Testis (tissue), 3 donors: ENCODE results near the gene GNG10. TPM values are rescaled to one million over a fixed set of nuclear protein-coding genes. Genes with fewer than 3 reads are reported as not detected.
"Not testable (repeated sequence)": the region's sequence is repeated elsewhere in the genome, so short reads cannot be mapped to it uniquely, and the experiment has no call there.

Experiments used
- DNase-seq: peaks from one replicate; pipeline ENCODE4 v3.0.0-alpha.2; 2019
- H3K27ac ChIP-seq, 2 donors: fragments of 200-600 bp; sonication (generic); one replicate each; pipeline ENCODE4 v1.5.1; 2019
- H3K27me3 ChIP-seq: fragments of 200-600 bp; sonication (generic); one replicate; pipeline ENCODE4 v1.5.1; 2019
- H3K36me3 ChIP-seq: fragments of 200-600 bp; sonication (generic); one replicate; pipeline ENCODE4 v1.5.1; 2017; ENCODE audit warnings: low read depth; ENCODE audit errors: missing control alignments
- H3K4me1 ChIP-seq: fragments of 200-600 bp; sonication (generic); one replicate; pipeline ENCODE4 v1.5.1; 2019
- H3K4me3 ChIP-seq, 2 donors: fragments of 200-600 bp; sonication (generic); one replicate each; pipeline ENCODE4 v1.5.1; 2017 to 2019
- H3K9me3 ChIP-seq: fragments of 200-600 bp; sonication (generic); one replicate; pipeline ENCODE4 v1.5.1; 2017
- POLR2A ChIP-seq: fragments of 450-650 bp; IDR thresholded peaks from one replicate; pipeline ENCODE4 v1.6.1; 2017; ENCODE audit warnings: antibody characterized with exemption, mild to moderate bottlenecking, moderate library complexity
- WGBS, 2 donors: methylation state at CpG; one replicate each; pipeline ENCODE4 v1.1.5; 2018; 5-methylcytosine and 5-hydroxymethylcytosine counted together
- intact Hi-C: fragments of 100-400 bp; cut with DNase I; formaldehyde crosslinking; loops from one replicate; pipeline ENCODE4 v1.15.1; 2023; ENCODE audit warnings: low total_unique reads
- polyA plus RNA-seq: library from polyadenylated mRNA; stranded (reverse); fragments of 350-450 nt; fragmentation: Illumina TruSeq; extraction: RNeasy Lipid Tissue Mini Kit (QIAGEN cat#74804); gene quantifications from one replicate; pipeline ENCODE4 v1.2.3, GENCODE V29; 2014; ENCODE audit warnings: low read depth, low replicate concordance; ENCODE audit not compliant: insufficient read depth
- total RNA-seq, 2 donors: library from RNA; depleted of rRNA; stranded (reverse); fragments of >200 nt; gene quantifications; one replicate each; pipeline ENCODE4 v1.2.3, GENCODE V29; 2016
- TF ChIP-seq, protein P1 (sequence below), 3 experiments: fragments of 450-650 bp in 2 of 3; fragments of 200-600 bp in 1 of 3; sonication (generic) in 1 of 3; IDR thresholded peaks; one replicate each; pipeline ENCODE4 v1.5.1; 2016 to 2019; ENCODE audit warnings: antibody characterized with exemption in 3 of 3, mild to moderate bottlenecking in 2 of 3, moderate library complexity in 1 of 3

Gene GNG10
- total and polyA plus RNA-seq, 3 donors from 2014 or later: 35.9 to 38.3 (median 37.1) TPM

DNA sequence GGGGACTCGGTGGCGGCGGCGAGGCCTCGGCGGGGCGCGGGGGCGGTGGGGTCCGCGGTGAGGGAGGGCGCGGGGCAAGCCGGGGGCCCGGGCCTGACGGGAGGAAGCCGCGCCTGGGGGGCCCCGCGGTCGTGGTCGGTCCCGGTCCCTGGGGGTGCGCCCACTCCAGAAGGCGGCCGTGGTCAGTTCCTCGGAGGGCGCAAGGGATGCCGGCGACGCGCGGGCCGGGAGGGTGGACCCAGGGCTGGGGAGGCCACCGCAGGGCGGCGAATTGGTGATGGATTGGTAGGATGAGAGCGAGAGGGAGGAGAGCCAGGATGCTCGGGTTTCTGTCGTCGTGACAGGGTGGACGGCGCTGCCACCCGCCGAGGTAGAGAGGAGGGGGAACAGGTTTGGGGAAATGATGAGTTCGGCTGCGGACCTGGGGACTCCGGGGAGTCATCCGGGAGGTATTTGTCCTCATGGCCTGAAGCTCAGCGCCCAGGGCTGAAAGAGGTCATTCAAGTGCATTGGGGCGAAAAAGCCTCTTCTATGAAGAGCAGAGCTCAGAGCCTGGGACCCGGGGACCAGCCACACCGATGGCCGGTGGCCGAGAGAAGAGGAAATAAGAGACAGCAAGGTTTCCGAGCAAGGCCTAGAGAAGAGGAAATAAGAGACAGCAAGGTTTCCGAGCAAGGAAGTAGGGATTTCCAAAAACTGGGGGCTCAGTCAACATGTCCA is 557 bp downstream of the GNG10 start:
- TF ChIP-seq, protein P1, sequence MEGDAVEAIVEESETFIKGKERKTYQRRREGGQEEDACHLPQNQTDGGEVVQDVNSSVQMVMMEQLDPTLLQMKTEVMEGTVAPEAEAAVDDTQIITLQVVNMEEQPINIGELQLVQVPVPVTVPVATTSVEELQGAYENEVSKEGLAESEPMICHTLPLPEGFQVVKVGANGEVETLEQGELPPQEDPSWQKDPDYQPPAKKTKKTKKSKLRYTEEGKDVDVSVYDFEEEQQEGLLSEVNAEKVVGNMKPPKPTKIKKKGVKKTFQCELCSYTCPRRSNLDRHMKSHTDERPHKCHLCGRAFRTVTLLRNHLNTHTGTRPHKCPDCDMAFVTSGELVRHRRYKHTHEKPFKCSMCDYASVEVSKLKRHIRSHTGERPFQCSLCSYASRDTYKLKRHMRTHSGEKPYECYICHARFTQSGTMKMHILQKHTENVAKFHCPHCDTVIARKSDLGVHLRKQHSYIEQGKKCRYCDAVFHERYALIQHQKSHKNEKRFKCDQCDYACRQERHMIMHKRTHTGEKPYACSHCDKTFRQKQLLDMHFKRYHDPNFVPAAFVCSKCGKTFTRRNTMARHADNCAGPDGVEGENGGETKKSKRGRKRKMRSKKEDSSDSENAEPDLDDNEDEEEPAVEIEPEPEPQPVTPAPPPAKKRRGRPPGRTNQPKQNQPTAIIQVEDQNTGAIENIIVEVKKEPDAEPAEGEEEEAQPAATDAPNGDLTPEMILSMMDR (IDR thresholded peaks at IDR 0.05): no peak
- TF ChIP-seq POLR2A: no peak
- Histone ChIP-seq H3K4me1 (peaks cover 10% of the 10 kb centered on the region), H3K9me3 (no peaks in the 10 kb centered on the region), H3K27me3 (no peaks in the 10 kb centered on the region), H3K27ac (peak overlapping the region; percentile 48 to 81), H3K4me3 (peak overlapping the region; percentile 71 to 82), H3K36me3 (no peaks in the 10 kb centered on the region)
- WGBS, 2 donors: 0 to 1% methylated on average over 33 to 36 of the region's 57 CpGs
- peak; percentile 51 for DNase-seq
- intact Hi-C loops: no loop called here

DNA sequence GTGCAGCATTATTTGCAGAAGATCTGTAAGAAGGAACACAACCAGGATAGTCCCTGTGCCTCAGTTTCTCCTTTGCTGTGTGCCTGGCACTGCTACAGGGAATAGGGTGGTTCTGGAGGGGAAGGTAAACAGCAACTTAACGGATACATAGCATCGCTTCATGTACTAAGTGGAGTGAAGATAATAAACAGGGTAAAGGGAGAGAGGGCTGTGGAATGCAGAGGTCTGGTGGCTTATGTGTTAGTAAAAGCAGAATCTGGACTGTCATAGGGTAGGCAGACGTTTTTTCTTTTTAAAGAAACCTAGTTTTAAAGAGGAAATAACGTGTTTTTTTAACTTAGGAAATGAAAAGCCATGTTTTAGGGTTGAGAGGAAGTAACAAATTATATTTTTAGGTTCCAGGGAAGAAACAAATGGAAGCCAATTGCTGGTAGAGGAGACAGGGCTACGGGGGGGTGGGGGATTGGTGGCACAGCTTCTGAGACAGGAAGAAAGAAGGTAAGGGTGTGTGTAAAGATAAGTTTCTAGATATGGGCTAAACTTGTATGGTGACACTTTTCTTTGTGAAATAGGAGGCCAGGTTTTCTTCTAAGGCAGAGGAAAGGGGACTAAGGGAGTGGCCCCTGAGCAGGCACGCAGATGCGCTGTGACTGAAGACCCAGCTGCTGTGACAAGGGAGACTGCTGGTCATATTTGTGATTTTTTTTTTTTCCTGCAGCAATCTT is 1.3 kb downstream of the GNG10 start:
- no peak for DNase-seq
- 26 to 32% methylated on average over 7 of the region's 7 CpGs for WGBS, 2 donors

DNA sequence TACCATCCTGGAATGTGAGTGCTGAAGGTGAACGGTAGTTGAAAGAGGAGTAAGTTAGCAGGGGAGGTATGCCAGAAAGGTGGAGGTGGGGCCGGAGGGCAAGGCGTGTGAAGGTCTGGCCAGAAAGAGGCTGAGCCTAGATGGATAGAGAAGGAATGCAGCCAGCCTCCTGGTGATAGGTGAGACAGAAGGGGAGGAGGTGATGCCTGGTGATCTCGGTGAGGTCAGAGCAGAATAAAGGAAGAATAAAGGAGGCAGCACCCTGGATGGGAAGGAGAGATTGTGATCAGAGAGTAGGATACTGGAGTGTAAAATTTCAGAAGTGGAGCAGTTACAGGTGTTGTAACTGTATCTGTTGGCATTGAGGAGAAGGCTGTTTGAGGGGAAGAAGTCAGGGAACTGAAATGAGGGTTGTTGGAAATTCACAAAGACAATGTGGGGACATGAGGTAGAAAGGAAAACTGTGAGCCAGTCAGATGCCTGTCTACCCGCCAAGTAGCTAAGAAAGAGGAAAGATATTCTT is 2.0 kb downstream of the GNG10 start:
- intact Hi-C loops: no loop called here
- no peak for DNase-seq
- no peaks in the 10 kb centered on the region for H3K27me3 ChIP-seq
- H3K4me3 ChIP-seq: no peak overlapping the region
- no peaks in the 10 kb centered on the region for H3K36me3 ChIP-seq
- no peak for TF ChIP-seq POLR2A
- TF ChIP-seq, protein P1 (IDR thresholded peaks at IDR 0.05): no peak
- no peaks in the 10 kb centered on the region for H3K9me3 ChIP-seq
- H3K27ac ChIP-seq: no peak overlapping the region
- H3K4me1 ChIP-seq: peaks cover 10% of the 10 kb centered on the region
- WGBS, 2 donors: 62 to 75% methylated on average over 5 of the region's 5 CpGs

More for the DNA sequence above, 1.3 kb downstream of the GNG10 start:
- Histone ChIP-seq H3K36me3 (no peaks in the 10 kb centered on the region), H3K4me3 (peak overlapping the region; percentile 71 to 82), H3K9me3 (no peaks in the 10 kb centered on the region), H3K4me1 (peaks cover 10% of the 10 kb centered on the region), H3K27me3 (no peaks in the 10 kb centered on the region), H3K27ac (peak overlapping the region in 1 of 2 donors; percentile 81)
- TF ChIP-seq, protein P1 (IDR thresholded peaks at IDR 0.05): no peak
- no peak for TF ChIP-seq POLR2A
- intact Hi-C loops: no loop called here

DNA sequence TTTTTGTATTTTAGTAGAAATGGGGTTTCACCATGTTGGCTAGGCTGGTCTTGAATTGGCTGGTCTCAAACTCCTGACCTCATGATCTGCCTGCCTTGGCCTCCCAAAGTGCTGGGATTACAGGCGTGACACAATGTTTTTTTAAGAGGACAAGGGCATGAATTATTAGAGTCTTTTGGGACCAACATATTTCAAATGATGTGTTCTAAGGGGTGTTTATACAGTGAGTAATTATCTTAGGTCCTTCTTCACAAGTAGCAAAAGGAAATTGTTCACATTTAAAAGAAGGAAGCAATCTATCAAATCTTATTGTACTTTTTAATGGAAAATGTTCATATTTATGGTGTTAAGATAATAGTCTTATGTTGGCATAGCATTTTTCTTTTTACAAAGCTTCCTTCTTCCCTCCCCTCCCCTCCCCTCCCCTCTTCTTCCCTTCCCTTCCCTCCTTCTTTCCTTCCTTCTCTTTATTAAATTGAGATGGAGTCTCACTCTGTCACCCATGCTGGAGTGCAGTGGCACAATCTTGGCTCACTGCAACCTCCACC is 6.7 kb downstream of the GNG10 start:
- WGBS, 2 donors: 82 to 92% methylated on average over 1 of the region's 1 CpG
- Histone ChIP-seq H3K27me3 (no peaks in the 10 kb centered on the region), H3K4me1 (peaks cover 3% of the 10 kb centered on the region), H3K4me3 (no peak overlapping the region), H3K27ac (no peak overlapping the region), H3K9me3 (no peaks in the 10 kb centered on the region), H3K36me3 (no peaks in the 10 kb centered on the region)
- DNase-seq: no peak
- intact Hi-C loops: no loop called here
- TF ChIP-seq, protein P1 (IDR thresholded peaks at IDR 0.05): no peak
- no peak for TF ChIP-seq POLR2A

DNA sequence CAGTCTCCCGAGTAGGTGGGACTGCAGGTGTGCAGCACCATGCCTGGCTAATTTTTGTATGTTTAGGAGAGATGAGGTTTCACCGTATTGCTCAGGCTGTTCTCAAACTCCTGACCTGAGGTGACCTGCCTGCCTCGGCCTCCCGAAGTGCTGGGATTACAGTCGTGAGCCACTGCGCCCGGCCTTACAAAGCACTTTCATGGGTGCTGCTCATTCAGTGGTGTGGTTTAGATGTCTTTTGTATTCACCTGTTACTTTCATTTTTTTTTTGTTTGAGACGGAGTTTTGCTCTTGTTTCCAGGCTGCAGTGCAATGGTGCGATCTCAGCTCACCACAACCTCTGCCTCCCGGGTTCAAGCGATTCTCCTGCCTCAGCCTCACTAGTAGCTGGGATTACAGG is 7.2 kb downstream of the GNG10 start:
- 96 to 98% methylated on average over 8 to 11 of the region's 11 CpGs for WGBS, 2 donors
- H3K4me3 ChIP-seq, DNase-seq, intact Hi-C loops, H3K27ac ChIP-seq, H3K4me1 ChIP-seq, H3K9me3 ChIP-seq, H3K36me3 ChIP-seq, H3K27me3 ChIP-seq: not testable (repeated sequence)
